Natural killer cell treated with Interleukin-12 subunit alpha and Interleukin-12 subunit beta and Interleukin-15 and Interleukin-18, amount 100 ng/mL, for 72 hours (primary cell): ENCODE measurements around the gene MTMR3. TPM values are rescaled to one million over a fixed set of nuclear protein-coding genes. Genes with fewer than 3 reads are reported as not detected.

Source experiments
- ATAC-seq, 2 donors: fragments of 150-1000 bp; cut with Tn5 transposase in 1 of 2; sonication (Bioruptor Pico), chemical (Tn5 transposase) in 1 of 2; 2 replicates each; pipeline ENCODE4 v1.10.0; 2021
- DNase-seq: peaks from one replicate; pipeline ENCODE4 v3.0.0; 2022; ENCODE audit warnings: low spot score
- H3K27ac Mint-ChIP-seq, 2 donors: 1 replicate in 1 of 2; 2 replicates in 1 of 2; pipeline ENCODE4 v1.8.0; 2022; ENCODE audit warnings: mixed read lengths in 2 of 2, mild to moderate bottlenecking in 1 of 2, moderate library complexity in 1 of 2
- H3K27me3 Mint-ChIP-seq, 2 donors: 1 replicate in 1 of 2; 2 replicates in 1 of 2; pipeline ENCODE4 v1.8.0; 2022; ENCODE audit warnings: mixed read lengths in 2 of 2
- H3K36me3 Mint-ChIP-seq: one replicate; pipeline ENCODE4 v1.8.0; 2022; ENCODE audit warnings: mixed read lengths
- H3K4me1 Mint-ChIP-seq, 2 donors: 1 replicate in 1 of 2; 2 replicates in 1 of 2; pipeline ENCODE4 v1.8.0; 2022; ENCODE audit warnings: low read depth in 2 of 2, mixed read lengths in 2 of 2, mild to moderate bottlenecking in 1 of 2
- H3K4me3 Mint-ChIP-seq: one replicate; pipeline ENCODE4 v1.8.0; 2022; ENCODE audit warnings: mixed read lengths
- H3K9me3 Mint-ChIP-seq: 2 replicates; pipeline ENCODE4 v1.8.0; 2022; ENCODE audit warnings: mixed read lengths
- total RNA-seq, 2 donors: library from RNA; stranded (reverse); gene quantifications; one replicate each; pipeline ENCODE4 v1.2.3, GENCODE V29; 2022

MTMR3 gene
- total RNA-seq, 2 donors from 2014 or later: 33.9 to 38.3 TPM

DNA sequence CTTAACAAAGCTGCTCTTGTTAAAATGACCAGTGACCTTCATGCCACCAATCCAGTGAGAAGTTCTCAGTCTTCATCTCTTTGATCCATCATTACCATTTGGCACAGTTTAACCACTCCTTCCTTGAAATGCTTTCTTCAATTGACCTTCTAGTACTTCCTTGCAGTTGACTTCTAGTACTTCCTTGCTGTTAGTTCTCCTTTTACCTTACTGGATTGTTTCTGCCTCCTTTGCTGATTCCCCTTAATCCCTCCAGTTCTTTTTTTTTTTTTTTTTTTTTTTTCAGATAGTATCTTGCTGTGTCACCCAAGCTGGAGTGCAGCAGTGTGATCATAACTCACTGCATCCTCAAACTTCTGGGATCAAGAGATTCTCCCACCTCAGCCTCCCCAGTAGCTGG is 131.3 kb downstream of the MTMR3 start:
- Mint-ChIP-seq H3K36me3 (peaks cover 22% of the 10 kb centered on the region), H3K27ac (no peak overlapping the region), H3K27me3 (no peaks in the 10 kb centered on the region), H3K4me1 (peaks cover 0 to 4% of the 10 kb centered on the region in 2 donors), H3K9me3 (no peaks in the 10 kb centered on the region), H3K4me3 (no peak overlapping the region)
- ATAC-seq: no peak
- no peak for DNase-seq

DNA sequence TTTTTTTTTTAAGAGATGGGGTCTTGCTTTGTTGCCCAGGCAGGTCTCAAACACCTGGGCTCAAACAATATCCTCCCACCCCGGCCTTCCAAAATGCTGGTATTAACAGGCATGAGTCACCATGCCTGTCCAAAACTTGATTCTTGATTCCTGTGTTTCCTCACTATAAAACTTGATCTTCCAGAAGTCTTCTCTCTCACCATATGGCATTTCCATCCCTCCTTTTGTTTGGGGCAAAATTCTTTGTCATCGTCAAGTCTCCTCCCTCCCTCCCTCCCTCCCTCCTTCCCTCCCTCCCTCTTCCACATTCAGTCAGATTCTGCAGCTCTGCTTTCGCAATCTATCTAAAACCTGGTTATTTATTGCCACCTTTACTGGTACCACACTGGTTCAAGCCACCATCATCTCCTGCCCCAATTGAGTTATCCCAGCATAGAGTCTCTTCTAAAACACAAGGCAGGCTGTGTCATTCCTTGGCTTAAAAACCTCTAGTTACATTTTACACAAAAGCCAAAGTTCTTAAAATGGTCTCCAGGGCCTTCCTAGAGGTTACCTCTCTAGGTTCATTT is 132.3 kb downstream of the MTMR3 start:
- H3K4me3 Mint-ChIP-seq: no peak overlapping the region
- peaks cover 0 to 4% of the 10 kb centered on the region in 2 donors for H3K4me1 Mint-ChIP-seq
- H3K9me3 Mint-ChIP-seq: no peaks in the 10 kb centered on the region
- no peak for ATAC-seq
- H3K27ac Mint-ChIP-seq: peak overlapping the region in 1 of 2 donors; percentile 7
- no peaks in the 10 kb centered on the region for H3K27me3 Mint-ChIP-seq
- peaks cover 22% of the 10 kb centered on the region for H3K36me3 Mint-ChIP-seq
- no peak for DNase-seq

DNA sequence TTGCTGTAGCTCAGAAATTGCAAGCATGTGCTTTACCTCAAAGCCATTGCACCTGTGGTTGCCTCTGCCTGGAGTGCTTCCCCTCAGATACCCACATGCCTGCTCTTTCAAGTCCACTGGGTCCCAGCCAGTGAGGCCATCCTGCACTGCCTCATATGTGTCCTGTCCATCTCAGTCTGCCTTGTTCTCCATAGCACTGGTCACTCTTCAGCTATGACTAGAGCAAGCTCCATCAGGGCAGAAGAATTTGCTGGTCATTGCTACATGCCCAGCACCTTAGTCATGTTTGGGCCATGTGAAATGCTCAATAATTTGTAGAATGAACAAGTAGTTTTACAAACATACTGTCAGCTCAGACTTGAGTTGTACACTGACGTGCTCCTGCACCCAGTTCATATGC is 132.9 kb downstream of the MTMR3 start:
- ATAC-seq: no peak
- H3K9me3 Mint-ChIP-seq: no peaks in the 10 kb centered on the region

DNA sequence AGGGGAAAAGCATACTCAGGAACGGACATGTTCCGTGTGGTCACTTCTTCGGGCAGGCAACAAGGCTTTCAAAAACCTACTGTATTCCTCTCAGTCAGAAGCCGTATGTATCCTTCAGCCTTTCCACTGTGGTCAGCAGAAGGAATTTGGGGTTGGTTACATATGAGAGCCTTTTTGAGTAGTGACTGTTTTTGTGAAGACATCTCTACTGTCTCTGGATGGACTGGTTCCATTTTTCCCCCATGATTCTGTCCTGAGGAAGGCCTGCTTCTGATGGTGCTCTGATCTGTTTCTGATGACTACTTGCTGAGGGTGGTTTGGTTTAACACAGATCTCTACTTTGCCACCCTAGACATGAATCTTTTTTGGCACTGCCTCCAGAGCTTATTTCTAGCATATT is 133.6 kb downstream of the MTMR3 start:
- Mint-ChIP-seq H3K27ac (no peak overlapping the region), H3K4me1 (peaks cover 0 to 4% of the 10 kb centered on the region in 2 donors), H3K27me3 (no peaks in the 10 kb centered on the region), H3K9me3 (no peaks in the 10 kb centered on the region), H3K36me3 (peaks cover 27% of the 10 kb centered on the region), H3K4me3 (no peak overlapping the region)
- no peak for ATAC-seq
- DNase-seq: no peak

More for the DNA sequence above, 132.9 kb downstream of the MTMR3 start:
- H3K36me3 Mint-ChIP-seq: peaks cover 27% of the 10 kb centered on the region
- no peaks in the 10 kb centered on the region for H3K27me3 Mint-ChIP-seq
- no peak for DNase-seq
- no peak overlapping the region for H3K4me3 Mint-ChIP-seq
- H3K27ac Mint-ChIP-seq: peak overlapping the region in 1 of 2 donors; percentile 7
- H3K4me1 Mint-ChIP-seq: peaks cover 0 to 4% of the 10 kb centered on the region in 2 donors

DNA sequence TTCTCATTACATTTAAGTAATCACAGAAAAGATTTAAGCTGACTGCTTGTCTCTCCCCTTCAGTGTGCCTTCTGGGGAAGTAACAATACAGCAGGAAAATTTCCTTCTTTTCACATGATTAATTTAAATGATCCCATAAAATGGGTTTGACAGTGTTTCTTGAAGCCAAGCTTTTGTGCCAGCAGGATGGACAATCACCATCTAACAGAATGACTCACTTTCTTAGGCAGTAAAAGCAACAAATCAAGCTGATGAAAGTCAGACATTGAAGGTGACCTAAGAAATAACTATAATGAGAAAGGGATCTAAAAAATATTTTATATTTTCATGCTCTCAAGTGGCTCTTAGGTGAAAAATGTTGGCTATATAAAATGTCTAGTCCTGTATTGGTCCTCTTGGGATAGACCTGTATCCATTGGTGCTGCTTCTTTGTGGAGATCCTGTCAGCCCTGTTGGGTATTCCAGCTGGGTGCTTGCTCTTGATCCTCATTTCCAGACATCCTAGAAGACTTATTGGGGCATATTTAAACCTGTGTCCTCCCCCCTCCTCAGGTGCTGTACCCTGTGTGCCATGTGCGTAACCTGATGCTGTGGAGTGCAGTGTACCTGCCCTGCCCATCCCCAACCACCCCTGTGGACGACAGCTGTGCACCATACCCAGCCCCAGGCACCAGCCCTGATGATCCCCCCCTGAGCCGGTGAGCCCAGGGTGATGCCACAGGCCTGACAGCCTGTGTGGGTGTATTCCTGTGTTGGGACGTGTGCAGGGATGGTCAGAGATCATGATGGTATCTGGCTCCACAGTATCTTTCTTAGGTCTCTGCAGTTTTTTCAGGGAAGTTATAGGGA is 134.6 kb downstream of the MTMR3 start:
- H3K9me3 Mint-ChIP-seq: no peaks in the 10 kb centered on the region
- ATAC-seq (no peak), DNase-seq (no peak)
- no peak overlapping the region for H3K27ac Mint-ChIP-seq
- H3K27me3 Mint-ChIP-seq: no peaks in the 10 kb centered on the region
- H3K4me1 Mint-ChIP-seq: peaks cover 0 to 4% of the 10 kb centered on the region in 2 donors
- no peak overlapping the region for H3K4me3 Mint-ChIP-seq
- peaks cover 27% of the 10 kb centered on the region for H3K36me3 Mint-ChIP-seq

DNA sequence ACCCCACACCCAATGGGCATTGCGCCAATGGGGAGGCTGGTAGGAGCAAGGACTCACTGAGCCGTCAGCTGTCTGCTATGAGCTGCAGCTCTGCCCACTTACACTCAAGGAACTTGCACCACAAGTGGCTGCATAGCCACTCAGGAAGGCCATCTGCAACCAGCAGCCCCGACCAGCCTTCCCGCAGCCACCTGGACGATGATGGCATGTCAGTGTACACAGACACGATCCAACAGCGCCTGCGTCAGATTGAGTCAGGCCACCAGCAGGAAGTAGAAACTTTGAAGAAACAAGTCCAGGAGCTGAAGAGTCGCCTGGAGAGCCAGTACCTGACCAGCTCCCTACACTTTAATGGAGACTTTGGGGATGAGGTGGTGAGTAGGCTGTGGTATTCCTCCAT is 137.5 kb downstream of the MTMR3 start:
- DNase-seq (no peak), ATAC-seq (no peak)
- no peaks in the 10 kb centered on the region for H3K9me3 Mint-ChIP-seq
- no peak overlapping the region for H3K4me3 Mint-ChIP-seq
- peaks cover 21% of the 10 kb centered on the region for H3K36me3 Mint-ChIP-seq
- H3K4me1 Mint-ChIP-seq: peaks cover 0 to 4% of the 10 kb centered on the region in 2 donors
- no peaks in the 10 kb centered on the region for H3K27me3 Mint-ChIP-seq
- H3K27ac Mint-ChIP-seq: no peak overlapping the region

DNA sequence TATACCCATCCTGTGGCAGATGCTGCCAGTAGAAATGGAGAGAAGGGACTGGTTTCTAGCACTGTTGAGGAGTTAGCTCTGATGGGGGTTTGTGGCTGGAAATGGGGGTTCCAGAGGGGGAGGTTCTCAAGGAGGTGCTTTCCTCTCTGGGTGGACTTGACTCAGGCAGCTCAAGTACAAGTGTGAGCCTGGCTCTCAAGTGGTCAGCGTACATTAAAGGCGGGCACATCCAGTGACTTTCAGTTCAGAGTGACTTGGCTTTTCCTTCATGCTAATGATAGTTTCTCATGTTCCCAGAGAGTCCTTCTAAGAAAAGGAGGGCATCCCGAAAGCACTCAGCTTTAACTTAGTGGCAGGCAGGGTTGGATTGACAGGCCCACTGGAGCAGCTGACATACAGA is 138.4 kb downstream of the MTMR3 start:
- no peaks in the 10 kb centered on the region for H3K9me3 Mint-ChIP-seq
- no peak overlapping the region for H3K4me3 Mint-ChIP-seq
- H3K27me3 Mint-ChIP-seq: no peaks in the 10 kb centered on the region
- H3K27ac Mint-ChIP-seq: no peak overlapping the region
- no peaks in the 10 kb centered on the region for H3K4me1 Mint-ChIP-seq
- DNase-seq (no peak), ATAC-seq (no peak)
- peaks cover 13% of the 10 kb centered on the region for H3K36me3 Mint-ChIP-seq

DNA sequence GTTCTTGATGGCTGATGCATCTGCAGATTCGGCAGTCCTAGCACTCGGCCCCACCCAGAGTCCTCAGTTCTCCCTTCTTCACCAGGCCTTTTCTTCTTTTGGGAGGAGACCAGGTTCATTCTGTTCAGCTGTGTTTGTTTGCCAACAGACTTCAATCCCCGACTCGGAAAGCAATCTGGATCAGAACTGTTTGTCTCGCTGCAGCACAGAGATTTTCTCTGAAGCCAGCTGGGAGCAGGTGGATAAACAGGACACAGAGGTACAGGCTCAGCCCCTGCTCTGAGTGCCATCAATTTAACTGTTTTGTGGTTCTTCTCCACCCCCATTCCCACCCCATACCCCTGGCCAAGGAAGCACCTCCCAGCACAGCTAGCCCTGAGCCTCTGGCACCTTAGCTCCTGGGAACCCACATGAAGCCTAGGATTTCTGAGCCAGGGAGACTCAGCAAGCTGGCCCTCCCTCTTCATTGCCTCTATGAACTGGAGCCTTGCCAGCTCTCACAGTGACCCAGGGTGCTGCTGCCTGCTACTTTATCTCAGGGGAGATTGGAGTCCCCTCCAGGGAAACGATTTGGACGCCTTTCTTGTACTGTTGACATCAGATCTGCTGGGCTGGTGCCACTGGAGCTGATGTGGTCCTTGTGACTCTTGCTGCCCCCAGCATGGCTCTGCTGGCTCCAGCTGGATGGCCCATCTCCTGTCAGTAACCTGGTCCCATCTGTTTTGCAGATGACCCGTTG is 139.1 kb downstream of the MTMR3 start:
- DNase-seq: no peak
- Mint-ChIP-seq H3K27me3 (no peaks in the 10 kb centered on the region), H3K27ac (no peak overlapping the region), H3K4me3 (no peak overlapping the region), H3K4me1 (no peaks in the 10 kb centered on the region), H3K36me3 (peaks cover 11% of the 10 kb centered on the region), H3K9me3 (no peaks in the 10 kb centered on the region)
- no peak for ATAC-seq

DNA sequence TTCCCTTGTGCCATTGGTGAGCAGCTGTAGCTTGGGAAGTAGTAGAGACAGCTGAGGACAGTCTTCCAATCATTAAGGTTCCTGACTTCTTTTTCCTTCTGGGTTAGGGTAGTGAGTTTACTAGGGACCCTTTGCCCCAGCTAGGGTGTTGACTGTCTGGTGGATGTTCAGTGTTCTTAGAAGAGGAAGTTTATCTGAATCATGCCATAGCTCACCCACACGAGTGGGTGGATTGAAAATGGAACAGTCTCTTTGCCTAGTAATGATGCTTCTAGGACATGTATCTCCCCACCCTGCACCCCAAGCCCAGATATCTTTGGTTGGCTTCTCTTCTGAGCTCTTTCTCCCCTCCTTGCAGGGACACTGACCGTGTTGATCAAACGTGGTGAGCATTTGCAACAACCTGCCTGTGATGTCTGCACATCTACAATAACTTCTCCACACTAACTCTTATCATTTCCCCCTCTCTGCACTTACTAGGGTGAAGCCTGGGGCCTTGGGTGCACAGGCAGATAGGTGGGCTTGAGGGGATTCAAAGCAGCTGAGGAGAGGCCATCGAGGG is 140.2 kb downstream of the MTMR3 start:
- Mint-ChIP-seq H3K36me3 (peaks cover 11% of the 10 kb centered on the region), H3K4me1 (no peaks in the 10 kb centered on the region), H3K4me3 (no peak overlapping the region), H3K27ac (no peak overlapping the region), H3K9me3 (no peaks in the 10 kb centered on the region), H3K27me3 (no peaks in the 10 kb centered on the region)
- no peak for ATAC-seq
- DNase-seq: no peak

DNA sequence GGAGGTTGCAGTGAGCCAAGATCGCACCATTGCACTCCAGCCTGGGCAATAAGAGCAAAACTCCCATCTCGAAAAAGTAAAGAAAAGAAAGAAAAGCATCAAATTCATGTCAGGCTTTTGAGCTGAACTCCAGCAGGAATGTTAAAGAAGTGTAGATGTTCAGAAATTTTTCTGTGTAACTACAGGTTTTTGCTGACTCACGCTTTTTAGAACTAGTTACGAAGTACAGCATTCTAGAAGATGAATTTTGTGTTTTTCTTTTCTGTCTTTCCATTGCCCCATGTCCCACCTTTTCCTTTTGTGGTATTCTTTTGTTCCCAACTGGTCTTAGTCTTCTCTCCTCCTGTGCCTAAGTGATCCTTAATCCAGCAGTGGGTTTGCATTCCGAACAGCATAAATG is 141.3 kb downstream of the MTMR3 start:
- Mint-ChIP-seq H3K36me3 (peaks cover 11% of the 10 kb centered on the region), H3K4me1 (no peaks in the 10 kb centered on the region), H3K4me3 (no peak overlapping the region), H3K27me3 (no peaks in the 10 kb centered on the region), H3K9me3 (no peaks in the 10 kb centered on the region), H3K27ac (no peak overlapping the region)
- no peak for DNase-seq
- no peak for ATAC-seq

DNA sequence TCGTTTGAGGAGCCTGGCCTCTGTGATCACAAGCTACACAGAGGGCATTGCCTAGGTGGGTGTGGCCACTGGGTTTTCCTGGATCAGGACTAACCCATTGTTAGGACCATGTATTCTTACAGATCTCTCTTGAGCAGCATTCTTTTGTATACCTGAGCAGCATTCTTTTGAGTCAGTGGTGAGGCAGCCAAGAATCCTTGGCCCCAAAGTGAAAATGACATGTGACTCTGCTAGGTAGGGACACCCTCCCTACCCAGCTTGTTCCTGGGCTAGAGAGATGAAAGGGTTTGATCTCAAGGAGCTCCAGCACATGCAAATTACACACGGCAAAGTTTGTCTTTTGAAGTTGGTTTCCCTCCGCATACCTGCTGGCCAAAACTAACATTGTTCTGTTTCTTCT is 142.2 kb downstream of the MTMR3 start:
- ATAC-seq (no peak), DNase-seq (no peak)
- no peaks in the 10 kb centered on the region for H3K27me3 Mint-ChIP-seq
- no peak overlapping the region for H3K27ac Mint-ChIP-seq
- H3K36me3 Mint-ChIP-seq: peaks cover 11% of the 10 kb centered on the region
- no peak overlapping the region for H3K4me3 Mint-ChIP-seq
- no peaks in the 10 kb centered on the region for H3K9me3 Mint-ChIP-seq
- no peaks in the 10 kb centered on the region for H3K4me1 Mint-ChIP-seq

DNA sequence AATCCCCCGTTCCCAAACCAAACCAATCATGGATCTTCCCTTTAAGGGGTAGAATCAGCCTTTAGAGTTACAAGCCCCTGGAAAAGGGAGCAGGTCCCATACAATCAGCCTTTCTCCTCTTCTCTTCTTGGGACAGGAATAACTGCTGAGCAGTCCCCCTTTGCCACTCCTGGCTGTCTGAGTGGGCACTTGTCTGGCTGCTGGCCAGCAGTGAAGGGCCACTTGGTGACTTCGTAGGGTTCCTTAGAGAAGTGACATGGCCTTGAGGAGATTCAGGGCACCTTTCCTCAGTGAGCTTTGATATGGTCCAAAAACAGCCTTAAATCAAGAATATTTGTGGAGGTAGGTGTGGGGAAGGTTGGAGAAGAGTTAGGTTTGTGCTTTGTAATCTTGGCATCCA is 143.8 kb downstream of the MTMR3 start:
- no peaks in the 10 kb centered on the region for H3K9me3 Mint-ChIP-seq
- DNase-seq: no peak
- H3K27ac Mint-ChIP-seq: no peak overlapping the region
- H3K4me1 Mint-ChIP-seq: no peaks in the 10 kb centered on the region
- H3K36me3 Mint-ChIP-seq: peaks cover 6% of the 10 kb centered on the region
- H3K27me3 Mint-ChIP-seq: no peaks in the 10 kb centered on the region
- ATAC-seq: no peak
- H3K4me3 Mint-ChIP-seq: no peak overlapping the region

DNA sequence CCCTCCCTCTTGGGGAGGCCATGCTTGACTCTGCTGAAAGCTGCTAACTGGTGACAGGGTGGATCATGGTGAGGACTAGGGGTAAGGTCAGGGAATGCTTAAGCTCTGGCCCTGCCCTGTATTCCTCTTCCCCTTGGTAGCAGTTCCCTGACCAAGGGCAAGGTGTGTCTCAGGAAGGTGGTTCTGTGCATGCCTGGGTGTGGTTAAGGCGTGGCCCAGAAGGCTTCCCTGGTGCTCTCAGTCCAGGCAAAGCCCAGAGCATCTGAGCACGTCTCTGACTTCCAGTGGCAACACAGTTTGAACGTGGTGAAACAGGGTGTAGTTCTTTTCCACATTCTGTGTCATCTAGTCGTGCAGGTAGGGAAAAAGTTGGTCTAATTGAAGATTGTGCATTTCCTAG is 144.2 kb downstream of the MTMR3 start:
- no peaks in the 10 kb centered on the region for H3K27me3 Mint-ChIP-seq
- H3K9me3 Mint-ChIP-seq: no peaks in the 10 kb centered on the region
- no peak overlapping the region for H3K27ac Mint-ChIP-seq
- H3K4me1 Mint-ChIP-seq: no peaks in the 10 kb centered on the region
- H3K4me3 Mint-ChIP-seq: no peak overlapping the region
- peaks cover 6% of the 10 kb centered on the region for H3K36me3 Mint-ChIP-seq
- no peak for ATAC-seq
- DNase-seq: no peak

DNA sequence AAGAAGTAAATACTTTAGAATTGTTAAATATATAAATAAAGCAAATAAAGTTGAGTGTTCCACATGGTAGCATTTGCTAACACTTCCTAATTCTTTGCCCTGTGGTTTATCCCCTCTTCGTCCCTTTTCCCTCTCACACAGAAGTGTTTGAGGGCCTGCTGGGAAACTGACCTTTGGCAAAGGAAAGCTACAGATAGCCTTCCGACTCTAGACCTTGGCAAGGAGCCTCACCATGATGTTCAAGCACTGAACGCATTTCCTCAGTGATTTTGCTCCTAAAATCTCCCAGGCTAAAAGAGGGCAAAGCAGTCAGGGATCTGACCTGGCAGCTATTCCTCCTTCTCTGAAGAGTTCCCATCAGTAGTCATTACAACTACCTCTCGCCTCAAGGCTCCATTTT is 144.8 kb downstream of the MTMR3 start:
- Mint-ChIP-seq H3K36me3 (peaks cover 6% of the 10 kb centered on the region), H3K9me3 (no peaks in the 10 kb centered on the region), H3K27ac (no peak overlapping the region), H3K4me1 (no peaks in the 10 kb centered on the region), H3K27me3 (no peaks in the 10 kb centered on the region), H3K4me3 (no peak overlapping the region)
- ATAC-seq: no peak
- no peak for DNase-seq
